Neural cell (in vitro differentiated cells): ENCODE results near the gene SLX4IP. TPM values are rescaled to one million over a fixed set of nuclear protein-coding genes. Genes with fewer than 3 reads are reported as not detected.

Experiments used
- H2AFZ ChIP-seq: fragments of 200-600, 300-800 bp; sonication (generic), shearing (Covaris generic); 2 replicates; pipeline ENCODE4 v1.6.0; 2014; ENCODE audit warnings: low read depth, mild to moderate bottlenecking, antibody characterized with exemption, low read length, moderate library complexity
- H3F3A ChIP-seq: fragments of 200-600 bp; shearing (Covaris generic); 2 replicates; pipeline ENCODE4 v1.6.1; 2016; ENCODE audit warnings: mild to moderate bottlenecking, moderate library complexity, mixed read lengths, antibody characterized with exemption, low read length; ENCODE audit not compliant: insufficient read depth, poor library complexity, severe bottlenecking
- H3K27ac ChIP-seq: fragments of 200-600, 300-800 bp; sonication (generic), shearing (Covaris generic); 2 replicates; pipeline ENCODE4 v1.5.1; 2014; ENCODE audit warnings: mild to moderate bottlenecking, low read length, moderate library complexity
- H3K27me3 ChIP-seq: fragments of 300-800, 200-600 bp; sonication (generic), shearing (Covaris generic); 2 replicates; pipeline ENCODE4 v1.6.0; 2014; ENCODE audit warnings: mild to moderate bottlenecking, low read depth, low read length, moderate library complexity; ENCODE audit not compliant: insufficient read depth
- H3K36me3 ChIP-seq: fragments of 300-800, 200-600 bp; sonication (generic), shearing (Covaris generic); 2 replicates; pipeline ENCODE4 v1.5.1; 2014; ENCODE audit warnings: mild to moderate bottlenecking, antibody characterized with exemption, low read length, moderate library complexity; ENCODE audit not compliant: insufficient read depth
- H3K4me2 ChIP-seq: fragments of 300-800, 200-600 bp; sonication (generic), shearing (Covaris generic); 2 replicates; pipeline ENCODE4 v1.6.0; 2014; ENCODE audit warnings: mild to moderate bottlenecking, low read length
- H3K4me3 ChIP-seq: fragments of 300-800, 200-600 bp; sonication (generic), shearing (Covaris generic); 2 replicates; pipeline ENCODE4 v1.5.1; 2014; ENCODE audit warnings: mild to moderate bottlenecking, low read length, moderate library complexity
- H3K79me2 ChIP-seq: fragments of 200-600 bp; shearing (Covaris generic); replicated peaks from 2 replicates; pipeline ENCODE4 v1.6.0; 2014; ENCODE audit warnings: mild to moderate bottlenecking, low read length, moderate library complexity; ENCODE audit not compliant: insufficient read depth
- H3K9ac ChIP-seq: fragments of 300-800, 200-600 bp; sonication (generic), shearing (Covaris generic); 2 replicates; pipeline ENCODE4 v1.6.1; 2016; ENCODE audit warnings: mild to moderate bottlenecking, low read length, mixed read lengths
- H3K9me2 ChIP-seq: fragments of 200-600 bp; shearing (Covaris generic); 2 replicates; pipeline ENCODE4 v1.6.1; 2016; ENCODE audit warnings: mild to moderate bottlenecking, low read length, mixed read lengths; ENCODE audit not compliant: insufficient read depth
- H3K9me3 ChIP-seq: fragments of 200-600, 300-800 bp; sonication (generic), shearing (Covaris generic); 2 replicates; pipeline ENCODE4 v1.6.1; 2016; ENCODE audit warnings: mild to moderate bottlenecking, mixed run types, low read length, moderate library complexity, mixed read lengths
- H4K20me1 ChIP-seq: fragments of 200-600 bp; shearing (Covaris generic); 2 replicates; pipeline ENCODE4 v1.6.1; 2016; ENCODE audit warnings: mild to moderate bottlenecking, mixed run types; ENCODE audit not compliant: insufficient read depth
- EZH2 ChIP-seq: fragments of 200-600, 300-800 bp; shearing (Covaris generic), sonication (generic); IDR thresholded peaks from 2 replicates; pipeline ENCODE4 v1.6.1; 2014; ENCODE audit warnings: antibody characterized with exemption, low read length, borderline replicate concordance, mild to moderate bottlenecking; ENCODE audit not compliant: insufficient read depth, poor library complexity, severe bottlenecking
- MXI1 ChIP-seq: fragments of 450-650 bp; conservative IDR thresholded peaks from 2 replicates; pipeline ENCODE4 v1.6.1; 2014; ENCODE audit warnings: antibody characterized with exemption, mild to moderate bottlenecking; ENCODE audit not compliant: poor library complexity, severe bottlenecking
- POLR2AphosphoS5 ChIP-seq: IDR thresholded peaks from 2 replicates; pipeline ENCODE4 v1.6.1; 2012
- RAD21 ChIP-seq: fragments of 450-650 bp; conservative IDR thresholded peaks from 2 replicates; pipeline ENCODE4 v1.6.1; 2014; ENCODE audit warnings: antibody characterized with exemption, mild to moderate bottlenecking, moderate library complexity
- REST ChIP-seq: IDR thresholded peaks from 2 replicates; pipeline ENCODE4 v1.6.1; 2012; ENCODE audit warnings: borderline replicate concordance
- TAF1 ChIP-seq: IDR thresholded peaks from 2 replicates; pipeline ENCODE4 v1.6.1; 2012; ENCODE audit warnings: low read depth
- polyA plus RNA-seq: library from polyadenylated mRNA; depleted of rRNA; stranded (reverse); fragments of >200 nt; gene quantifications from 2 replicates; pipeline ENCODE4 v1.2.3, GENCODE V29; 2014
- TF ChIP-seq, protein P1 (sequence below): fragments of 450-650 bp; IDR thresholded peaks from 2 replicates; pipeline ENCODE4 v1.5.1; 2014; ENCODE audit warnings: antibody characterized with exemption, mild to moderate bottlenecking, moderate library complexity; ENCODE audit not compliant: poor library complexity, severe bottlenecking

The SLX4IP gene
- polyA plus RNA-seq, 1 donor from 2014 or later, result 6.4 TPM

DNA sequence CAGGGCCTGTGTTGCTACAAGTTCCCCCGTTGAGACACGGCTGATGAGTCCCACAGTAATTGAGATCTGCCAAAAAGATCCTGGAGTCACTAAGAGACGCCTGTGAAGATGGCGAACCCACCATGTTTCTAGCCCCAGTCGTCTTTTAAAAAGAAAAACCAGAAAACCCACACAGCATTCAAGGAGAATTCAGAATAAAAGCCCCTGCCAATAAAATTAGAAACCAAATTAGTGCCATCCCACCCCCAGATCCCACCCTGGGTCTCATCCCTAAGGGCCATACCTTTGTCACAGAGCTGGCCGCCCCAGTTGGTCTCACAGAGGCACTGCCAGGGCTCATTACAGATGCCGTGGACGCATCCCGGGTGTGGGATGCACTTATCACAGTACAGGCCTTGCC, 217.1 kb downstream of the SLX4IP start:
- Histone ChIP-seq H3F3A (no peaks in the 10 kb centered on the region), H2AFZ (no peak overlapping the region), H3K9me2 (no peaks in the 10 kb centered on the region), H3K9ac (no peak overlapping the region), H3K4me2 (no peak overlapping the region), H3K27me3 (no peaks in the 10 kb centered on the region), H3K27ac (no peak overlapping the region), H3K36me3 (peaks cover 8% of the 10 kb centered on the region), H3K4me3 (no peak overlapping the region), H3K9me3 (no peaks in the 10 kb centered on the region), H4K20me1 (no peaks in the 10 kb centered on the region), H3K79me2 (no peaks in the 10 kb centered on the region)
- TF ChIP-seq TAF1 (no peak), RAD21 (no peak), MXI1 (no peak), REST (no peak)
- TF ChIP-seq, protein P1, sequence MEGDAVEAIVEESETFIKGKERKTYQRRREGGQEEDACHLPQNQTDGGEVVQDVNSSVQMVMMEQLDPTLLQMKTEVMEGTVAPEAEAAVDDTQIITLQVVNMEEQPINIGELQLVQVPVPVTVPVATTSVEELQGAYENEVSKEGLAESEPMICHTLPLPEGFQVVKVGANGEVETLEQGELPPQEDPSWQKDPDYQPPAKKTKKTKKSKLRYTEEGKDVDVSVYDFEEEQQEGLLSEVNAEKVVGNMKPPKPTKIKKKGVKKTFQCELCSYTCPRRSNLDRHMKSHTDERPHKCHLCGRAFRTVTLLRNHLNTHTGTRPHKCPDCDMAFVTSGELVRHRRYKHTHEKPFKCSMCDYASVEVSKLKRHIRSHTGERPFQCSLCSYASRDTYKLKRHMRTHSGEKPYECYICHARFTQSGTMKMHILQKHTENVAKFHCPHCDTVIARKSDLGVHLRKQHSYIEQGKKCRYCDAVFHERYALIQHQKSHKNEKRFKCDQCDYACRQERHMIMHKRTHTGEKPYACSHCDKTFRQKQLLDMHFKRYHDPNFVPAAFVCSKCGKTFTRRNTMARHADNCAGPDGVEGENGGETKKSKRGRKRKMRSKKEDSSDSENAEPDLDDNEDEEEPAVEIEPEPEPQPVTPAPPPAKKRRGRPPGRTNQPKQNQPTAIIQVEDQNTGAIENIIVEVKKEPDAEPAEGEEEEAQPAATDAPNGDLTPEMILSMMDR, result no peak

GRCh38 chr20:10652660-10653261, 217.7 kb downstream of the SLX4IP start:
- Histone ChIP-seq H3F3A (no peaks in the 10 kb centered on the region), H3K9ac (no peak overlapping the region), H3K79me2 (no peaks in the 10 kb centered on the region), H2AFZ (no peak overlapping the region), H4K20me1 (no peaks in the 10 kb centered on the region), H3K4me2 (no peak overlapping the region), H3K9me3 (no peaks in the 10 kb centered on the region), H3K9me2 (no peaks in the 10 kb centered on the region), H3K4me3 (no peak overlapping the region), H3K36me3 (peaks cover 4% of the 10 kb centered on the region), H3K27me3 (no peaks in the 10 kb centered on the region), H3K27ac (no peak overlapping the region)
- TF ChIP-seq RAD21 (no peak), POLR2AphosphoS5 (no peak), REST (no peak), EZH2 (no peak)
- TF ChIP-seq, protein P1, result no peak
